ENCODE results near the gene MRPS21. TPM values are rescaled to one million over a fixed set of nuclear protein-coding genes. Genes with fewer than 3 reads are reported as not detected.

Gene MRPS21
- total and polyA plus RNA-seq, 9 of the 15 experiments (the other 6 are each of a cell fraction or from before 2014, with no cell fraction given) = 119 to 407 (median 149) TPM

DNA sequence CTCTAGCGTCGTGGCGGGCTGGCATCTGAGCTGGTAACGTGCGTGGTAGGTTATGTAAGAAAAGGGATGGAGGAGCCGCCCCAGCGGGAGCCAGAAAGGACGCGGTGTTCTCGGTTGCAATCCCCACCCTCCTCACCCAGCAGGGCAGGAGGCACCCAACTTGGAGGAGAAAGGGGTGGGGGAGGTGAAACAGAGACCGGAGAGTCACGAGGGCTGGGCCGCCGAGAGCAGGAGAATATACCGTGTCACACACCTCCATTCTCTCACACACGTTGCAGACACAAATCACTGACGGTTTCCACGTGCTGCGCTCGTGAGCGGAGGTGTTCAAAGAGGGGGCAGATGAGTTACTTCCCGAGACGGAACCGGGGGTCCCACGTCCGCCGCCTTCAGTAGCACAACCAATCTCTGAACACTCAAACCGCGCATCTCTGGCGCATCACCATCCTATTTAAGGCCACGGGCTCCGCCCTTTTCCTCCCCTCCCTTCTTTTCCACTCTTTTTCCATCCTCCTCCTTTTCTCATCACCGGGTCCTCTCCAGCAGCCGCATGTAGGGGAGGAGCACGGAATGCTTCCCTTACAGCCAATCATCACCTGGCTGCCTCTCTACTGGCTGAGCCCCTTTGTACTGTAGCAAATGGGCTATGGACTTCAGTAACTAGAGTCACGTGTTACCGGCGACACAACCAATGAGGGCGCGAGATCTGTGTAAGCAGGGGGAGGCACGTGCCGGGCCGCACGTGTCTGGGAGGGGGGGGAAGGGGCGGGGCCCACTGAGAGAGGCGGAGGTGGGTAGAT is 11.7 kb upstream of the MRPS21 start, which contains the start of gene CIART (continued):
- TF ChIP-seq, protein P1, sequence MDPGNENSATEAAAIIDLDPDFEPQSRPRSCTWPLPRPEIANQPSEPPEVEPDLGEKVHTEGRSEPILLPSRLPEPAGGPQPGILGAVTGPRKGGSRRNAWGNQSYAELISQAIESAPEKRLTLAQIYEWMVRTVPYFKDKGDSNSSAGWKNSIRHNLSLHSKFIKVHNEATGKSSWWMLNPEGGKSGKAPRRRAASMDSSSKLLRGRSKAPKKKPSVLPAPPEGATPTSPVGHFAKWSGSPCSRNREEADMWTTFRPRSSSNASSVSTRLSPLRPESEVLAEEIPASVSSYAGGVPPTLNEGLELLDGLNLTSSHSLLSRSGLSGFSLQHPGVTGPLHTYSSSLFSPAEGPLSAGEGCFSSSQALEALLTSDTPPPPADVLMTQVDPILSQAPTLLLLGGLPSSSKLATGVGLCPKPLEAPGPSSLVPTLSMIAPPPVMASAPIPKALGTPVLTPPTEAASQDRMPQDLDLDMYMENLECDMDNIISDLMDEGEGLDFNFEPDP (CRISPR knock-in tag; IDR thresholded peaks at IDR 0.05) = no peak
- TF ChIP-seq CHD7 (IDR thresholded peaks at IDR 0.05; ENCODE audit: low read depth, low read length) (no peak), TAF9B (IDR thresholded peaks at IDR 0.05; ENCODE audit: partially characterized antibody) (no peak), MNT (conservative IDR thresholded peaks at IDR 0.05) (peak; percentile 40 to 44; a peak in 2 of 4 replicates), ZBTB34 (CRISPR knock-in tag; IDR thresholded peaks at IDR 0.05) (no peak), ZNF12 (CRISPR knock-in tag; IDR thresholded peaks at IDR 0.05) (no peak), FOXM1 (IDR thresholded peaks at IDR 0.05; ENCODE audit: low read depth) (no peak), FOXM1 (CRISPR knock-in tag; IDR thresholded peaks at IDR 0.05; ENCODE audit: low read depth) (no peak), WHSC1 (IDR thresholded peaks at IDR 0.05; ENCODE audit: low read length) (no peak), BHLHE40 (IDR thresholded peaks at IDR 0.05; ENCODE audit: low read length) (peak; percentile 80), RFX5 (IDR thresholded peaks at IDR 0.05; ENCODE audit: low read depth, low read length) (peak; percentile 43; the same call in 1 of the 2 replicates)

All from K562 (cell line).